Amniotic stem cell (primary cell): Measurements from ENCODE around the gene MAPK4.
"Not testable (repeated sequence)": the region's sequence is repeated elsewhere in the genome, so short reads cannot be mapped to it uniquely, and the experiment has no call there.

ENCODE experiments used
- DNase-seq: peaks from one replicate; lab custom pipeline; 2025; lab: John Stamatoyannopoulos, UW

The MAPK4 gene

GRCh38 chr18:50559752-50560680, at the start of gene MAPK4:
Gene MAPK4, plus strand, starts transcription at chr18:50560087. Its CDS starts 103,872 bp downstream, at chr18:50663959.
- DNase-seq: no peak

DNA sequence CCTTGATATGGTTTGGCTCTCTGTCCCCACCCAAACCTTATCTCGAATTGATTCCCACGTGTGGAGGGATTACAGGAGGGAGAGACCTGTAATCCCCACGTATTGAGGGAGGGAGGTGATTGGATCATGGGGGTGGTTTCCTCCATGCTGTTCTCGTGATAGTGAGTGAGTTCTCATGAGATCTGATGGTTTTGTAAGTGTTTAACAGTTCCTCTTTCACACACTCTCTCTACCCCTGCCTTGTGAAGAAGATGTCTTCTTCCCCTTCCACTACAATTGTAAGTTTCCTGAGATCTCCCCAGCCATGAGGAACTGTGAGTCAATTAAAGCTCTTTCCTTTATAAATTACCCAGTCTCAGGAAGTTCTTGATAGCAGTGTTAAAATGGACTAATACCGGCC, 42.6 kb upstream of the MAPK4 start:
- DNase-seq: not testable (repeated sequence)

GRCh38 chr18:50518787-50519546, 40.9 kb upstream of the MAPK4 start:
- no peak for DNase-seq

- no peak for DNase-seq
Measured at GRCh38 chr18:50523165-50523564, 36.7 kb upstream of the MAPK4 start.

DNA sequence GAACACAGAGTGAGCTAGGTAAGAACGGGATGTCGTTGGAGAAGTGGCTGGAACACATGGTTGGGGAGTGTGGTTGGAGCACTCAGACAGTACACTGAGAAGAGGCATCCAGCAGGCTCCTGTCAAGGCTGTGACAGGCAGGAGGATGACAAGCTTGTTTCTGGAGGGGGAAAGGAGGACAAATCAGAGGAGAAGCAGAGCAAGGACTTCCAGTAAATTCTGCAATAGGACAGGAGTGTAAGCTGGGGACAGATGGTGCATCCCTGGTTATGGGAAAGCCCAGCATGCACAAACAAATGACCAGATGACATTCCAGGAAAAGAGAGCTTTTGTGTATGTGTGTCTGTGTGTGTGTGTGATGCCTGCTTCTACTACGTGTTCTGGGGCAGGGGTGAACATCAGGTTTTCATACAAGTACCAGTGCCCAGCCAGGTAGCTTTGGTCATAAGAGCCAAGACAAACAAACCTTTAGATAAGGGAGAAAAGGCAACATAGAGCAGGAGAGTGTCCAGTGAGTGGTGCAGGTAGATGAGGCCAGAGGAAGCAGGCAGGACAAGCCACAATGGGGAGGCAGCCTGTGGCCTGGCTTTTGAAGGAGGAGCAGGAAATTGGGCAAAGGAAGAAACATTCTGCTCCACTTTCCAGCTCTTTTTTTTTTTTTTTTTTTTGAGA, 32.1 kb upstream of the MAPK4 start:
- DNase-seq: no peak

GRCh38 chr18:50528806-50529205, 31.1 kb upstream of the MAPK4 start:
- DNase-seq: no peak

- not testable (repeated sequence) for DNase-seq
Measured at GRCh38 chr18:50533822-50534221, 26.1 kb upstream of the MAPK4 start.

GRCh38 chr18:50544476-50544875, 15.4 kb upstream of the MAPK4 start:
- not testable (repeated sequence) for DNase-seq

GRCh38 chr18:50545936-50546335, 14.0 kb upstream of the MAPK4 start:
- DNase-seq: no peak

DNA sequence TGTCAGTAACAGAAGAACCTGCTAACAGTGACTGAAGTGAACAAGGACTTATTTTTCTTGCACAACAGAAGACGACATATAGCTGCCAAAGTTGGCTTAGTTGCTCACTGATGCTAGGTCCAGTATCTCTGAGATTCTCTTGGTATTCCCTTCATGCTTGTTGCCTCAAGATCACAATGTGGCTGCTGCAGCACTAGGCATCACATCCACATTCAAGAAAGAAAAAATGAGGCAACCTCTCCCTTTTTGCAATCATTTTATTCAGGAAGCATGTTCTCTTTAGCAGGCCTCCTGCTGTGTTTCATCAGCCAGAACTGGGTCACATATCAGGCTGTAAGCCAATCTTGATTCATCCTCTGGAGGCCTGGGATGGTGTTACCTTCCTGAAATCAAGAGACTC, 11.7 kb upstream of the MAPK4 start:
- no peak for DNase-seq

DNA sequence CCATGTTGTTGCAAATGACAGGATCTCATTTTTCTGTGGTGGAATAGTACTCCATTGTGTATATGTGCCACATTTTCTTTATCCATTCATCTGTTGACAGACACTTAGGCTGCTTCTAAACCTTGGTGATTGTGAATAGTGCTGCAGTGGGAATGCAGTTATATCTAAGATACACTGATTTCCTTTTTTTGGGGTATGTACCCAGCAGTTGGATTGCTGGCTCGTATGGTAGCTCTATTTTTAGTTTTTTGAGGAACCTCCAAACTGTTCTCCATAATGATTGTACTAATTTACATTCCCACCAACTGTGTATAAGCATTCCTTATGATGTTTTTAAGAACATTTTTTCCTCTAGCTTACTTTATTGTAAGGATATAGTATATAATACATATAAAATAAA, 8.2 kb upstream of the MAPK4 start:
- not testable (repeated sequence) for DNase-seq

GRCh38 chr18:50558157-50558556, 1.7 kb upstream of the MAPK4 start:
- DNase-seq: no peak

DNA sequence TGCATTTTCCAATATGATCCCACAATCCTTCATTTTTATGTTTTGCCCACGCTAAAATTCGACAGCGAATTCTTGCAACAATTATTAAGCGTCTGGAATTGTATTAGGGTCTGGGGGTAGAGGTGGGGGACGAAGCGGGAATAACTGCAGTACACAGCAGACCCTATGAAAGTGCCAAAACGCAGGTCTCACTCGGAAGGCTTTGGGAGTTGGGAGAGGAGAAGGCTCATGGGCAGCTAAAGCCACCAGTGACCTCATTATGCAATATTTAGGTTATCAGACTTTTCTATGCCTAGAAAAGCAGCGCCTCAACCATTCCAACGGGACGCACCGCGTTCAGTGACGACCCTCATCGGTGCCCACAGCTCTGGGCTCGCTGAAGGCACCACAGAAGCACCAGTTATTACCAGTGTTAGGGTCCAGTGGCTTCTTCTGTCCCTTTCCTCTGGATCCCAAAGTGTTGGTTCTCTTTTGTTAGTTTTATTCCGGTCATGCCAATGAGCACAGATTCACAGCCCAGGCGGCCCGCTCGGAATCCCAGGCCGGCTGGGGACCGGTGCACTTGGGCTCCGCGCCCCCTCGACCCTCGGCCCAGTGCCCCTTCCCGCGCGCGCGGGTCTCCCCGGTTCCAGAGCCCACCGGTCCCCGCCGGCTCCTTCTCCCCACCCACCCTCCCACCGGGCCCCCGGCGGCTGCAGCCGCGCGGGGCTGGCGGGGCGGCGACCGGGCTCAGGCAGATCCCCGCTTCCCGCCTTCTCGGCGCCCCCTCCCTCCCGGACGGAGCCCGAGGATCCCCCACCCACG, 737 bp upstream of the MAPK4 start:
- DNase-seq: no peak

DNA sequence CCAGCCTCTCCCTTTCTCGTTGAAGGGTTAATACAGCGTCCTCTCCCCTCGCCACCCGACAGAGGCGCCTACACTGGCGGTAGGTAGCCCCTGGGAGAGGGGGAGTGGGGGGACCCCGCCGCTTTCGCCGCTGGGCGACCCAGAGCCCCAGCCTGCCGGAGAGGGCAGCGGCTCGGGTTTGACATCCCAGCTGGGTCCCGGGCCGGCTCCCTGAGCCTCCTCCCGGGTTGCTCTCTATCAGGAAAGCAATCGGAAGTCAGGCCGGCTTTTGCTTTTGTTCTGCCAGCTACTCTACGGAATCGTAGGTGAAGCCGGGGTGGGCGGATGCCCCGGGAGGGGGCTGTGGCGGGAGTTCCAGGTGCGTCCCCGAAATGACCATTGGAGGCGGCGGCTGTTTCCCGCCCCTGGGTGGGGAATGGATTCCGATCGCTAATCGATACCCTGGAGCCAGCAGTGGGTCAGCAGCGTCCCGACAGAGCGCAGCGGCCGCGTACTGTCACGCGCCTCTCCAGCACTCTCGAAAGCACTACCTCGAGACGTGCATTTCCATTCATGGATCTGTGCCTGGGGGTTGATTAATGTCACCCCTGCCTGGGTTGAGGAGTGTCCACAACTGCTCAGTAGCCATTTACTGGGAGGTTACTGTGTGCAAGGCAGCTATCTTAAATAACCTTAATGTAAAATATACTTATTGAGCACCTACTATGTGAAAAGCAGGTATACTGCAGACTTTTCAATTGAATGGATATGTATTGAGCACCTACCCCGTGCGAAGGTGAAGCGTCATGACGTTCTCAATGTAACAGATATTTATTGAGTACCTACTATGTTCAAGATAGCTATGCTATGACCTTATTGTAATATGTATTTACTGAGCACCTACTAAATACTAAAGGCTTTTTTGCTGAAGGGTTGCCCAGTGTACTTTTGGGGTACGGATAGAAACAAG, 1.1 kb downstream of the MAPK4 start:
- no peak for DNase-seq

- not testable (repeated sequence) for DNase-seq
Measured at GRCh38 chr18:50562258-50562657, 2.4 kb downstream of the MAPK4 start.

GRCh38 chr18:50562686-50563085, 2.8 kb downstream of the MAPK4 start:
- no peak for DNase-seq

DNA sequence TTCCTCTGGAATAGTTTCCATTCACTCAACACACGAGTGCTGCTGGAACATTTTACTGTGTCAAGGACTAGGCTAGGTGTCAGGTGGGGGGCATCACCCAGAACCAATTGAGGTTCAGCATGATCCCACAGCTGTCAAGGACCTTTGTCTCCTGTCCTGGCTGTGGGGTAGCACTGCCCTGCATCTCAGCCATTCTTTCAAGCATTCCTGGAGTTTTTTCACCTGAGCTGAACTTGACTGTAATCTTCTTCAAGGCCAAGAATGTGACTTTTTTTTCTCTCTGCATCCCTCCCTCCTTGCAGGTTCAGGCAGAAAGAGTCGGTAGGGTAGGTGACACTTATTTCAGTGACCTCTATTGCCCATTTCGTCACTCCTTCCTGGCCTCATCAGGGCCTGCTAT, 3.5 kb downstream of the MAPK4 start:
- no peak for DNase-seq

- DNase-seq: no peak
Measured at GRCh38 chr18:50569930-50570329, 10.0 kb downstream of the MAPK4 start.

- no peak for DNase-seq
Measured at GRCh38 chr18:50571606-50572005, 11.7 kb downstream of the MAPK4 start.

DNA sequence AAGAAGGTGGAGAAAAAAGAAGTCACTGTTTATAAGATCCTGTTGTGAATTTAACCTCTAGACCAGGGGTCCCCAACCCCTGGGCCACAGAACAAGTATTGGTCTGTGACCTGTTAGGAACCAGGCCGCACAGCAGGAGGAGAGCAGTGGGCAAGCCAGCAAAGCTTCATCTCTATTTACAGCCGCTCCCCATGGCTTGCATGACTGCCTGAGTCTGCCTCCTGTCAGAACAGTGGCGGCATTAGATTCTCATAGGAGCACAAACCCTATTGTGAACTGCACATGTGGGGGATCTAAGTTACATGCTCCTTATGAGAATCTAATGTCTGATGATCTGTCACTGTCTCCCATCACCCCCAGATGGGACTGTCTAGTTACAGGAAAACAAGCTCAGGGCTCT, 13.3 kb downstream of the MAPK4 start:
- not testable (repeated sequence) for DNase-seq
